NCI-H2107 treated with DMSO at 0.1 percent for 48 hours (cell line): ENCODE results near the gene CCDC77.
A peak's percentile ranks its signal among the peaks of the same experiment; 100 is the strongest.
"Not testable (repeated sequence)": the region's sequence is repeated elsewhere in the genome, so short reads cannot be mapped to it uniquely, and the experiment has no call there.

ENCODE experiments used
- DNase-seq: peaks from one replicate; lab custom pipeline; 2025; ENCODE audit not compliant: unreplicated experiment; lab: John Stamatoyannopoulos, UW

The CCDC77 gene

DNA sequence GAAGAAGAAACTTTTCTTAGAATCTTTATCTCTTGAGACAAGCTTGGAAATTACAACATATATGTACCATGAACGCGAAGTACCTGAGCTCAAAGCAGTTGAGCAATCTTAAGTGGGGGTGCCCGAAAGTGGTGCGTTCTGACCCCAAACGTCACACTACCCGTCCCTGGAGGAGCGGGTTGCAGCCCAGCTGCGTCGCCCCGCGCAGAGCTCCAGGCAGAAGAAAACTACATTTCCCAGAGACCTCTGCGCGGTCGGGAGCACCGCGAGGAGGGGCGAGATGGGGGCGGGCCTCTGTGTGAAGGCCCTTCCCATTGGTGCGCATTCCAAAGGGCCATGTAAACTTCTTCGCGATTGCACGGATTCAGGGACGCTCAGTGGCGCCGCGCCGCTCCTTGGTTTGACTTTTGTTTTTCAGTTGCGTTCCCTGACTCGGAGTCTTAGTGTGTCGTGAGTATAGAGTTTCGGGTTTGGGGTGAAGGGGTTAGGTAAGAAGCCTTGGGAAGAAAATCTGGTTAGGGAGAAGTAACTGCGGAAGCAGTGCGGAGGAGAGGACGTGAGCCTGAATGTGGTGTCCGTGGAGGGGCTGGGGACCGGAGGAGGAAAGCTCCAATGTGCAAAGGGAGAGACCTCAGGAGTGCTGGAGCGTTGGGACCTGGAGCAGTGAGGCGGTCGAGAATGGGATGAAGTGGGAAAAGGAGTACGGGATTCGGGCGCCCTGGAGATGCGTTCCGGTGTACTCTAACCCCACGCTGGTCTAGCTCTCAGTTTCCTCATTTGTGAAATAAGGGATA is at the start of gene CCDC77:
CCDC77 (plus strand) TSS at position 410 of the 794 bp plus-strand sequence. CDS start 7,740 bp downstream, outside the sequence.
- DNase-seq: no peak

DNA sequence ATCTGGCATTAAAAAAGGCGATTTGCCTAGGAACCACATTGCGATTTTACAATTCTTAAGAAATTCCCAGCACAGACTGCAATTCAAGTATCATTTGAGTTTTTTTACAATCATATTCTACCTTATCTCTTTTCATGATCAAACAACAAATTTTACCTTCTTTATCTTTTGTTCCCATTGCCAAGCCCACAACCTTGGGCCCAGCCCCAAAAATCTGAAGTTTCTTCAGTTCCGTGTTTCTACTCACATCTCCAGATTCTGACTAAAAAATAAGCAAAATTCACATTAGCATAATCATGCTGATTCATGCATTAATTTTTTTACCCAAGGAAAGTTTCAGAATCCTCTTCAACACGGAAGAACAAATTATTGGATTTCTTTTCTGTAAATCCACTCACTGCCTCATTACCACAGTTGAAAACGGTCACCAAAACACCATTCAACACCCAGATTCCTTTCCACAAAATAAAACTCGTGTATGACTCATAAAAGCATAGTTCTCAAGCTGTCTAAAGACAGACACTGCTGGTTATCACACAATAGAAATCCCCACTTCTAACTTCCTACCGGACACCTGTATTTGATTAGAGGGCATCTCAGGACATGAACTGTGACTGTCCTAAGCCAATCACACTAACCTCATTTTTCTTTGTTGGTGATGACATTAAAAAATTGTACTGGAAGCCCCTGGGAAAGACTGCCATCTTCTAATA is 45.0 kb upstream of the CCDC77 start:
- DNase-seq: no peak

GRCh38 chr12:359091-359490 is 42.4 kb upstream of the CCDC77 start:
- no peak for DNase-seq

DNA sequence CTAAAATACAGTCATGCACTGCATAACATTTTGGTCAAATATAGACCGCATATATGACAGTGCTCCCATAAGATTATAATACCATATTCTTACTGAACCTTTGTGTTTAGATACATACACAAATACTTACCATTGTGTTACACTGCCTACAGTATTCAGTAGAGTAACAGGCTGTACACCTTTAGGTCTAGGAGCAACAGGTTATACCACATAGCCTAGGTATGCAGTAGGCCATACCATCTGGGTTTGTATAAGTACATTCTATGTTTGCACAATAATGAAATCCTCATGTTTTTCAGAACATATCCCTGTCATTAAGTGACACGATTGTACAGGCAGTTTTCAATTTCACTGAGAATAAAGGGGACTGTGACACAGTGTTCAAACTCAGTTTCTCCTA is 34.6 kb upstream of the CCDC77 start:
- DNase-seq: no peak

- DNase-seq: no peak
These were observed 33.5 kb upstream of the CCDC77 start for GRCh38 chr12:367972-368371.

DNA sequence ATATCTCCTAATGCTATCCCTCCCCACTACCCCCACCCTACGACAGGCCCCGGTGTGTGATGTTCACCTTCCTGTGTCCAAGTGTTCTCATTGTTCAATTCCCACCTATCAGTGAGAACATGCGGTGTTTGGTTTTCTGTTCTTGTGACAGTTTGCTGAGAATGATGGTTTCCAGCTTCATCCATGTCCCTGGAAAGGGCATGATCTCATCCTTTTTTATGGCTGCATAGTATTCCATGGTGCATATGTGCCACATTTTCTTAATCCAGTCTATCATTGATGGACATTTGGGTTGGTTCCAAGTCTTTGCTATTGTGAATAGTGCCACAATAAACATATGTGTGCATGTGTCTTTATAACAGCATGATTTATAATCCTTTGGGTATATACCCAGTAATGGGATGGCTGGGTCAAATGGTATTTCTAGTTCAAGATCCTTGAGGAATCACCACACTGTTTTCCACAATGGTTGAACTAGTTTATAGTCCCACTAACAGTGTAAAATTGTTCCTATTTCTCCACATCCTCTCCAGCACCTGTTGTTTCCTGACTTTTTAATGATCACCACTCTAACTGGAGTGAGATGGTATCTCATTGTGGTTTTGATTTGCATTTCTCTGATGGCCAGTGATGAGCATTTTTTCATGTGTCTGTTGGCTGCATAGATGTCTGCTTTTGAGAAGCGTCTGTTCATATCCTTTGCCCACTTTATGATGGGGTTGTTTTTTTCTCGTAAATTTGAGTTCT is 30.5 kb upstream of the CCDC77 start:
- DNase-seq: not testable (repeated sequence)

DNA sequence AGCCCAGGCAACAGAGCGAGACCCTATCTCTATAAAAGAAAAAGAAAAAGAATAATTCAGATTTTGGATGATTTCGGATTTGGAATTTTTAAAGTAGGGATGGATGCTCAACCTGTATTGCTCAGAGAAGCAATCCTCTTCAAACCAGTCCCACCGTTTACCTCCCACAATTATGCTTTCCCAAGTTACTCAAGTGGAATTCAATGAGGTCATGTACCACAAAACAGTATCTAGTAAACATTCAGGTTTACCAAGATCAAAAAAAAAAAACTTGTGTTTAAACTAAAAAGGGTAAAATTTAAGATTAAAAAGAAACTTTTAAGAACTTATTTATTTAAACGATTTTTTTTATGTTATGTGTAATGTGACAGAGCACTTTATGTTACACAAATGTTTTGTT is 14.8 kb upstream of the CCDC77 start:
- DNase-seq: no peak

DNA sequence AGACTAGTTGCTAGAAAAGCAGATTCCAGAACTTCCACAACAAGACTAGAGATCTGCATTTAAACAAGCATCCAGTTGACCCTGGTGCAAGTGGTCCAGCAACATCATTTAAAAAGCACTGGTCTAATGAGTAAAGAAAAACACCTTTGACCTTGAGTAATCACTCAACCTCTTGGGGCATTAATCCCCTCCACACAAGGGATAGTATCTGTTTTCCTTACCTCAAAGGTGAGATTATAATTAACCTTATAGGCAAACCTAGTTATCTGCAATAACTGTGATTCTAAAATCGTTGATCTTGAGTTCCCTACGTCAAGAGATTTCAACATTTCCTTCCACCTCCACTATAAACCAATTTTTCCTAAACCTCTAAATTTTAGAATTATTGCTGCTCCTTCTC is 13.4 kb upstream of the CCDC77 start:
- DNase-seq: no peak

DNA sequence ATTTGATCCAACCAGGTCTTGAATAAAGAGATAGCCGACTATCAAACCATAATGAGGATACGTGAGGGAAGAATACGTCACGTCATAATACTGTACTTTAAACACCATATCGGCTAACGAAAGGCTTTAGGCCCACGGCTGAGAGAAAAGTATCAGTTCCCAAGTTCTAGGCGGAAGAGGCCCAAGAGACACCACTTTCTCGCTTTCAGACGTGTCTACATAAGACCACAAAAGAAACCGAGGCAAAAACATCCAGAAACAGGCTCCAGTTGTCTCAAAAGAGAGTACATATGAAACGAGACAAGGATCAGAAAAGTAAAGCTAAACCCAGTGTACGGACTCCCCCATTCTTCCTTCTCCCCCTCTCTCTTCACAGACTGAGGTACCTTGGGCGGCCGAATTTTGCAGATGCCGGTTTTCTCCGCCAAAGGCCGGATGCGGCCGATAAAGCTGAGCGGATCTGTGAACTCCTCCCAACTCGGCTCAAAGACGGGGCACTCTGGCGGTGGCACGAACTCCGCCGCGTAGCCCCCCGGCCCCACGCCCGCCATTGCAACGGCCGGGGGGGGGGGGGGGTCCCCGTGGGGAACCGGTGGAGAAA is 12.8 kb upstream of the CCDC77 start:
- no peak for DNase-seq

DNA sequence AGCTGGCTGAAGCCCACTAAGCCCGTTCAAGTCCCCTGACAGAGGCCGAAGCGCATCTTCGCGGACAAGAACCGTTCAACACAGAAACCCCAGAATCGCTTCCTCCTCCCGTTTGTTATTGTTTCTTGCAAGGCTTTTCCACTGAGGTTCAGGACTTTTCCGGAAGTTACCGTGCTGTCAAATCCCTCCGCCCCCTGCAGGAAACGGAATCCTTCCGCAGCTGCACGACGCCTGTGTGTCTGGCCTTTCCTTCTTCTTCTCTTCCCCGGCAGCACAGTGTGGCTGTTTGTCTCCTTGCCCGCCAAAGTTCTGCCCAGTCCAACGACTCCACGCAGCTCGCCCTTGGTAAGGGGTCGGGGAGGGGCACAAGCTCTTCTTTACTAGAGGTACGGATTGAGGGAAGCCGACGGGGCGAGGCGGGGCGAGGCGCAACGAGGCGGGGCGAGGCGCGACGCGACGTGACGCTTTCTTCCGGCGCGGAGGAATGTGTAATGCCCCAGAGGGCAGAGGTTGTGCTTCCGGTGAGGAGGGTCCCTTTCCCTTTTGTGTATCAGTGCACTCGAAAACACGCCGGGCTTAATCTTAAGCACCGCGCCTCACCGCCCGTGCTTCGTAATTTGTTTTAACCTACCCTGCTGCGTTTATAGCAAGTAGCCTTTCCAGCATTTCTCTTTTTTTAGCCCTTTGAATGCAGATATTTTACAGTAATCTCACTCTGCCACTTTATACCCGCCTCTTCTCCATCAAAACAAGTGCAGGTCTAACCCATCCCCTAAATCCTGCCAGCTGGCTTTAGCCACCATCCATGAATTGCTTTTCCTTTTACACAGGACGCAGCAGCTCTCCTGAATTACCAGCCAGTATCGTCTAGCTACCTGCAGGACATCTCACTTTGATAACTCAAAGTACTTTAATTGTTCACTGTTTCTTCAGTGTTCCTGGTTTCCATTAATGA is 12.0 kb upstream of the CCDC77 start, which contains the start of gene KDM5A:
KDM5A (minus strand) TSS at position 179 of the 955 bp plus-strand sequence. CDS start 229 bp downstream, outside the sequence.
- DNase-seq: no peak

GRCh38 chr12:400828-401227 is 616 bp upstream of the CCDC77 start:
- no peak for DNase-seq

DNA sequence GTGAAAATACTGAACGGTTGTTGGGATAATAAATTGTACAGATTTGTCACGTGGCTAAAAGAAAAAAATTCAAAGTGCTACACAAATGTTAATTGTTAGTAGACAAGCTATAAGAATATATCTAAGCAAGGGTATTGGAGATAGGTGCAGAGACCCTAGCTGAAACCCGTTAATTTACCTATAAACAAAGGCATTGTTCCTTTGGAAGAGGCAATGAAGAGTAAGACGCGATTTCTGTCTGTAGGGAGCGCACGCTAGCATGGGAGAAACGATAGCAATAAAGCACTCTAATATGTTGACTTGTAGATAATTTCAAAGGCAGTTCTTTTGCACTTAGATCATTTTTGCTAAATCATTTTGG is 565 bp downstream of the CCDC77 start:
- DNase-seq: no peak

DNA sequence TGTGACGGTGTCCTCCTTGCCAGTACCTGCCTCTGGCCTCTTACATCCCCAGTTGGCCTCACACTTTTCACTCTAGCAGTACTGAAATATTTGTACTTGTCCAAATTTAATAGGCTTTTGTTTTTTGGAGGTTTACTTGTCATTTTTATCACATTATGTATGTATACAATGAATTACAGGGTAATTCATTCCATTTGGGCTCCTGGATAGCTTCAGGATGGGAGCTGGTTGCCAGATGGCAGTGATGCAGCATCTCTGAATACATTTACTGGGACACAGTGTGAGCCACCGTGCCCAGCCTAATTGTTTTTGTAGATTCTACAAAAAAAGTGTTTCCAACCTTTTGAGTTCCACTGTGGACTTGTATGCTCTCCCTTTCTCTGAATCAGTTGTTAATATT is 13.4 kb downstream of the CCDC77 start:
- no peak for DNase-seq

DNA sequence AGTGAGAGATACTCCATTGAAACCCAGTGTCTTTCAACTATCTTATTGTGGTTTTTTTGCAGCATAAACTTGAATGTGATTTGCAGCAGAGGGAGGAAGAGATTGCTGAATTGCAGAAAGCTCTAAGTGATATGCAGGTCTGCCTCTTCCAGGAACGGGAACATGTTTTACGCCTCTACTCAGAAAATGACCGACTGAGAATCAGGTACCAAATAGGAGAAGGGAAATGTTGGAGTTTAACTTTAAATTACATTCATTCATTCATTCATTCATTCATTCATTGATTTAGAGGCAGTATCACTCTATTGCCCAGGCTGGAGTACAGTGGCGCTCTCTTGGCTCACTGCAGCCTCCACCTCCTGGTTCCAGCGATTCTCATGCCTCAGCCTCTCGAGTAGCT is 17.0 kb downstream of the CCDC77 start:
- DNase-seq: no peak

DNA sequence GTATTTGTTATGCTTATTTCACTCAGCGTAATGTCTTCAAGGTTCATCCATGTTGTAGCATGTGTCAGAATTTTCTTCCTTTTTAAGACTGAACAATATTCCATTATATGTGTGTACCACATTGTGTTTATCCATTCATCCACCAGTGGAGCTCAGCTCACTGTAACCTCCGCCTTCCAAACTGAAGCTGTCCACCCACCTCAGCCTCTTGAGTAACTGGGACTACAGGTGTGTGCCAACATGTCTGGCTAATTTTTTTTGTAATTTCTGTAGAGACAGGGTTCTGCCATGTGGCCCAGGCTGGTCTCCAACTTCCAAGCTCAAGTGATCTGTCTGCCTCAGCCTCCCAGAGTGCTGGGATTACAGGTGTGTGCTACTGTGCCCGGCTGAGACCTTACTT is 21.1 kb downstream of the CCDC77 start:
- DNase-seq: no peak

- DNase-seq: not testable (repeated sequence)
These were observed 34.3 kb downstream of the CCDC77 start for GRCh38 chr12:435737-436136.

- DNase-seq: peak; percentile 56
These were observed 40.9 kb downstream of the CCDC77 start for GRCh38 chr12:442235-442884.

DNA sequence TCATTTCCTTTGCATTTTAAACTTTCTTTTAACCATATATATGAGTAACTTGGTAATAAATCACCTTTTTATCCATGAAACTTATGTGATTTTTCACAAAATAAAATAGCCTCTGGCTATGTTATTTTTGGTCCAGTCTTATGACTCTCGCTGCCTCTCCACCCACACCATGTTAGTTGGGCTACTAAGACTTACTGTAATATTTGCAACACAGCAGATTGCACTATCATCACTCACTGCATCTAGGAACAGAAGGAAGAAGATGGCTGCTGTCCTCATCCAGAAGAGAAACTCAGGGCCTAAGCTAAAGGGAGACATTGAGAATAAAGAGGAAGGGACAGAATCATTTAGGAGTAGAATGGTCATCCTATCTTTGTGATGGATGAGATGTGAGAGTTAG is 45.7 kb downstream of the CCDC77 start:
- no peak for DNase-seq

- peak; percentile 64 for DNase-seq
These were observed 47.8 kb downstream of the CCDC77 start for GRCh38 chr12:449203-449602.

- DNase-seq: no peak
These were observed 49.0 kb downstream of the CCDC77 start for GRCh38 chr12:450438-450837.
